RPMI7951 (cell line): ENCODE results near the gene TKTL1. TPM values are rescaled to one million over a fixed set of nuclear protein-coding genes. Genes with fewer than 3 reads are reported as not detected.
A peak's percentile ranks its signal among the peaks of the same experiment; 100 is the strongest.

Experiments used
- DNase-seq: peaks from one replicate; pipeline ENCODE4 v3.0.0-alpha.2; 2012; ENCODE audit warnings: low read depth
- total RNA-seq: library from RNA; depleted of rRNA; stranded (reverse); fragments of >200 nt; shearing (Covaris generic); gene quantifications from 2 replicates; pipeline ENCODE4 v1.2.3, GENCODE V29; 2014

TKTL1 gene
- total RNA-seq, 1 experiment from 2014 or later, result not detected

DNA sequence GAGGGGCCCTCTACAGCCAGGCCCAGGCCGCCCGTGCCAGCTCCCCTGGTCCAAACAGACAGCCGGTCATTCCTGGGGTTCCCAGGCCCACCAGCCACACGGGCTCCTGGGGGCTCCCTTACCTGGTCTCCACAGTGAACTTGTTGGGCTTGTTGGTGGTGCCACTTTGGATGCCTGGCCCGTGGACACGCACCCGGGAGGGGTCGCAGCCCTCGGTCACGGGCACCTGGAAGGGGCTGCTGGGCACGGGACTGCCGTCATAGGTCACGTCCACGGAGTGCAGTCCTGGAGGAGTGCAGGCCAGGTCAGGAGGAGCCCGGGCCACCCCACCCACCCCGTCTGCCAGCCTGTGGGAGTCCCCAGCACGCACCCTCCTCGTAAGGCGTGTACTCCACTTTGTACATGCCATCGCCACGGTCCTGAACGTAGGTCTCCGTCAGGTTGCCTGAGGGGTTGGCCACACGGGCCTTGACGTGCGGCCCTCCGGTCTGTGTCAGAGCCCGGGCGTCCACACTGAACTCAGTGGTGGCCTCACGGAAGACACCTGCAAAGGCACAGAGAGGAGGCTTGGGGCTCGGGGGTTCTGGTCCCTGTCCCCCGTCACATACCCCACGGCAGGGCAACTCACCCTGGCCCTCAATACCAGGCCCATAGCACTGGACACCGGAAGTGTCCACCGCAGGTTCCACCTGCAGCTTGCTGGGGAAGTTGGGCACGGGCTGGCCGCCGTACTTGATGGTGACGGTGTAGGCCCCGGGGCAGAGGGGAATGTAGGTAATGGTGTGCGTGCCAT, 64.0 kb downstream of the TKTL1 start:
- DNase-seq, result no peak

GRCh38 chrX:154360155-154360713, 64.6 kb downstream of the TKTL1 start:
- DNase-seq, result no peak

DNA sequence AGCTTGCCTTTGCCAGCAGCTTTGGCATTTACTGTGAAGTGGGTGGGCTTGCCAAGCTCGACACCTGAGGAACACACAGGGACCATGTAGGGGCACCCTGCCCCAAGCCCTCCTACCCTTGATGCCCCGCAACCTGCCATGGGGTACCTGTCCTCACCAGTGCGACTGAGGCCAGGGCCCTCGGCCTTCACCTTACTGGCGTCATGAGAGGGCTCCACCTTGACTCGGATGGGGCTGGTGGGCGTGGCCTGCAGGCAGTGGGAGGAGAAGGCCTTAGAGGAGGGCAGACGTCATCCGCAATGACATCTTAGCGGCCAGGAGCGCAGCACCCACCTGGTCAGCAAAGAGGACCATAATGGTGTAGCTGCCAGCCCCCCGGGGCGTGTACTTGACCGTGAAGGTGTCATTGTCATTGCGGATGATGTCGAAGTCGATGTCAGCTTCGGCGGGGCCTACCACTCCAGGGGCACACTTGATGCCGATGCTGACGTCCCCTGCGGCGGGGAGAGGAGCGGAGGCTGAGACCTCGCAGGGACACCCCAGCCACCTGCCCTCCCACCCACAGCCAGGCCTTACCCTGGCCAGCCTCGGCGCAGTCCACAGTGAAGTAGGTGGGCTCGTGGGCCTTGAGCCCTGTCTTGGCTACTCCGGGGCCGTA, 66.6 kb downstream of the TKTL1 start:
- DNase-seq, result no peak

DNA sequence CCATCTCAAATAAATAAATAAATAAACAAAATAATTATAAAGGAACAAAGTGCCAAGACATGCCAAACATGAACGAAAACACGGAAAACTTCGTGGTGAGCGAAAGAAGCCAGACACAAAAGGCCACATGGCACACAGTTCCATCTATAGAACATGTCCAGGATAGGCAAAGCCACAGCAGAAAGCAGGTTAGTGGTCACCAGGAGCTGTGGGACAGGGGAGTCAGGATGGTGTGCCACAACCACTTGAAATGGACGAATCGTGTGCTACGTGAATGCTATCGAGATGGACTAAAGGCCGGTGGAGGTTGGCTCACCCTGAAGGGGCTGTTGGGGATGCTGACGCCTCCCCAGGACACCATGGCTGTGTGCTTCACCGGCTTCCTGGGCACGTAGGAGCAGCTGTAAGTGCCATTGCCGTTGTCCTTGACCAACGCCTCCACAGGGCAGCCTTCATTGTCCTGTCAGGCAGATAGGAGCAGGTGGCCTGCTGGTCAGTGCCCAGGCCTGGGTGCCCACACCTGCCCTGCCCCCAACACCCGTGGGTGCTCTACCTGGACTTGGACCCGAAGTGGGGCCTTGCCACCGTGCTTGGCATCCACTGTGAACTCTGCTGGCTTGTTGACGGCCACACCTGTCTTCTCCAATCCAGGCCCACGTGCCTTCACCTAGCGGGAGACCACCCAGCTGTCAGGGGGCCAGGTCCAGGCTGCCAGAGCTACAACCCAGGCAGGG, 68.3 kb downstream of the TKTL1 start:
- no peak for DNase-seq

- DNase-seq, result no peak
These were observed 69.5 kb downstream of the TKTL1 start for GRCh38 chrX:154365052-154365600.

DNA sequence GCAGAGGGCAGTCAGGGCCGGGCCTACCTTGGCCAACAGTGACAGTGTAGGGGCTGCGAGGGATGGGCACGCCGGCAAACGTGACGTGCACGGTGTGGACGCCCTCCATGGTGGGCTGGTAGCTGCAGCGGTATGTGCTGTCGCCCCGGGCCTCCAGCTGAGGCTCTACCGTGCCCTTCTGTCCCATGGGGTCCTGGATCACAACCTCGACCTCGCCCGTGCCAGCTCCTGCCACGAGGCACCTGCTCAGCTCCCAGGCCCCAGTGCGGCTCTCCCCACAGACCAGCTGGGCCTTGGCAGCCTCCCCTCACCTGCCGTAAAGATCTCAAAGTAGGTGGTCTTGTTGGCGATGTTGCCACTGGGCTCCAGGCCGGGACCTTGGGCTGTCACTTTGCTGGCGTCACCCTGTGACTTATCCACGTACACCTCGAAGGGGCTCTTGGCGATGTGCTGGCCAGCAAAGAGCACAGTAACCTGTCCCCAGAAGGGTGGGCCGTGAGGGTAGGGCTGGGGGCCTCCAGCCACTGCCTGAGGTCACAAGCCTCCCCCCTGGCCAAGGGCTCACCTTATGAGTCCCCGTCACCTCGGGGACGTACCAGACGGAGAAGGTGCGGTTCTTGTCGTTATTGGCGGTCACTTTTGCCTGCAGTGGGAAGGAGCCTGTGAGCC, 70.5 kb downstream of the TKTL1 start:
- DNase-seq, result no peak

DNA sequence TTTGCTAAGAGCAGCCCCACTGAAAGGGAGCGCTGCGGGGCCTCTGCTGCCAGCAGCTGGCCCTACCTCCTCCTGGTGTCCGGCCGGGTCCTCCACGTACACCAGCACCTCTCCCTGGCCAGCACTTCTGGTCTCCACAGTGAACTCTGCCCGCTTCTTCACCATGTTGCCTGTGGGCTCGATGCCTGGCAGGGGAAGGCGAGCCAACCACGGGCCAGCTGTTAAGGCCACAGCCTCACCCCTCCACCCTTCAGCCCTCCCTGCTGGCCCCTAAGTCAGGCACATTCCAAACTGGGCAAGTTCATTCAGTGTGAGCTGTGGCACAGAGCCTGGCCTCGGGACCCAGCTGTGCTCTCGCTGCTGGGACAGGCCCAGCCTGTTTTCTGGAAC, 71.1 kb downstream of the TKTL1 start:
- no peak for DNase-seq

GRCh38 chrX:154367474-154368308, 72.1 kb downstream of the TKTL1 start:
- DNase-seq, result no peak

DNA sequence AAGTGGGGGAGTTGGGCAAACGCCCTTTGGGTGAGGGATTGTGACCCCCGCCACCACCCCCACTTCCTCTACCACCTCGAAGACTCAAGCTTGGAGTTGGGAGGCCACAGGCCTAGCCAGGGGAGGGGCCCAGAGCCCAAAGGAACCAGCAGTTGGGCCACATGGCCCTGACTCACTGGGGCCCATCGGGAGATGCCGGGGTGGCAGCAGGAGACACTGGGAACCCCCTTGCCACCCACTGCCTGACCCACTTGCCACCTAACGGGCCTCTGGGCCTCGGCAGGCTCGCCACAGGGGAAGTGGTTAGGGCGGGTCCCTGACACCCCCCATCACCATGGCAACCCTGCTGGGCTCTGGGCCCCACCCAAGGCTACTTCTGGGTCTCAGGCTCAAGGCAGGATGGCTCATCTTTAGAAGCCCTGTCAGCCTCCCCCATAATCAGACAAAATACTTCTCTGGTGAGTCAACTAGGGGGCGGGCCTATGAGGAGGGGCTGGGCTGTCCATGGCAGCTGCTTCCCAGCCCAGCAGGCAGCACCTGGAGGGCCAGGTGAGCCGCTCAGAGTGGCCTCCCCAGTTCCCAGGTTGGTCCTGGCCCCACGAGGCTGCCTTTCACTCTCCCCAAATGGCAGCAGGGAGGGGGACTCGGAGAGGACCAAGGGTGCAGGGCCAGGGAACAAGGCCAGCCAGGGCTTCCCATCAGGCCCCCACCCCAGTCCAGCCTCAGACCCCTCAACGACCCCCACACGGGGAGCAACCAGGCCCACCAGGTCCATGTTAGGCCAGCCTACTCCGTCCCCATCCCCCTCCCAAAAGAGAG, 73.2 kb downstream of the TKTL1 start:
- DNase-seq, result peak; percentile 94

DNA sequence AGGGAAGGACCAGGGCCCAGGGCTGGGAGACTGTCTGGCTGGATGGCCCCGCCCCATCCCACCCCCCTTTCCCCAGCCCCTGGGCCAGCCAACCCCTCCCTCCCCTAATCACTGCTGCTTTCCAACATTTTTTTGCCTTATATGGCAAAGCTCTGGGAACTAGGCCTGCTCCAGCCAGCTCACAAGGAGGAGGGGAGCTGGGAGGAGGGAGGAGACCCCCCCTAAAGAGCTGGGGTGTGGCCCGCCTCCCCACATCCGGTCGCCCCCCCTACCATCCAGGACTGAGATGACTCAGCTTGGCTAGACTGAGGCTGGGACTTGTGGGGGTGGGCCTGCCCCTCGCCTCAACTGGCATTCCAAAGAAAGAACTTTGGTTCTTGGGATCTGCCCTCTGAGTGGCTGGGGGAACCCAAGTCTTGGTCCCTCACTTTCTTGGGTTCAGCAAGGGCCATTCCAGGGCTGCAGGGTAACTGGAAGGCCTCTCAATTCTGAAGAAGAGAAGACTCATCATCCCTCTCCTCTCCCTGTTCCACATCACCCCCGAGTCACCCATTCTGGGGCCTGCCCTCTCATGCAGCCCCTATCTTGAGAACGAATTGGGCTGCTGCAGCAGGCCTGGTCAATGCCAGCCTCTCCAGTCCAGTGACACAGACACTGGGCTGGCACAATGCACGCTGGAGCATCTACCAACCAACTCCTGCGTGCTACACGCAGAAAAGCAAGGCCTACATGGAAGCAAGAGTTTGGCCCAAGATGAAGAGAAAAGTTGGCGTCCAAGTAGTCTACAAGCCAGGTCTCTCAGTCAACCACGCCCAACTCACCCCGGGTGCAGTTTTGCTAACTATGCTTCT, 74.1 kb downstream of the TKTL1 start:
- peak; percentile 94 for DNase-seq

GRCh38 chrX:154370300-154371016, 74.9 kb downstream of the TKTL1 start:
- DNase-seq, result no peak

GRCh38 chrX:154371017-154371788, 75.6 kb downstream of the TKTL1 start:
- DNase-seq, result peak; percentile 90

GRCh38 chrX:154371789-154372300, 76.2 kb downstream of the TKTL1 start:
- no peak for DNase-seq

DNA sequence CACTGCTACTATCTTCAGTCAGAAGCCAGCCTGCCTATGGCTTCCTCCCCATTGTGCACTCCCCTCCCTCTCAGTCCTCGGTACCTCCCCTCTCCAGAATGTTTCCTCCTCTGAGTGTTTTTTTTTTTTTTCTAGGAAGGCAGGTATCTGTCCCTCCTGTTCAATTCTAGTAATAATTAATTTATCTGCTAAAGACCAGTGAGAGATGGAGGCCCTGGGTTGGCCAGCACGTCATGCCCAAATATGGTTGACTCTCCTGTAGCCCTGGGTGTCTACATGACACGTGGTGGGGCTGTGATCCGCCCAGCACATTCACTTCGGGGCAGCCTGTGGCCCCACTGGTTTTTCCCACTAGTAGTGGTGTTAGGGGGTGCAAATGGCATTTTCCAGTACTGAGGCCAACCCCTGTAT, 77.0 kb downstream of the TKTL1 start:
- DNase-seq, result peak; percentile 38

GRCh38 chrX:154373340-154374306, 78.0 kb downstream of the TKTL1 start:
- DNase-seq, result peak; percentile 77
